Stimulated activated CD4-positive, alpha-beta T cell treated with anti-CD3 and anti-CD28 coated beads, Interleukin-1b, Interleukin-23, amount 100 ng/mL, for 48 hours (primary cell): Measurements from ENCODE around the gene TENM4.

Experiments used
- DNase-seq: peaks from one replicate; pipeline ENCODE4 v3.0.0-alpha.2; 2020

TENM4 gene

DNA sequence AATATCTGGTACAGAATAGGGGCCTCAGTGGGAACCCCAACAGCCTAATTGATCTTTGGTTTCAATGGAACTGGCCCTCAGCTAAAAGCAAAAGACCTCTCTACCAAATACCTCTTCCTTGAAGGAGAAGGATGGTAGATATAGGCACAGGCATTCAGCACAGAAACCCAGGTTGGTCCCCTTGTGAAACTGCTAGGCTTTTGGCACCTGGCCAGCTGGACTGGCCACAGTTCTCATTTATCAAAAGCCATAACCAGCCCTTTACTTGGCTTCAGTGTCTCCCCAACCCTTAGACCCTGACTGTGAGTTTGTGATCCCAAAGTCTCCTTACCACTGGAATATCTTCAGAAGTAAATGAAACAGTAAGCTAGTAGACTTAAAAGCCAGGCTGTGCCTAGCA lies 152.9 kb downstream of the TENM4 start:
- no peak for DNase-seq

GRCh38 chr11:79285756-79286155 lies 155.1 kb downstream of the TENM4 start:
- no peak for DNase-seq

DNA sequence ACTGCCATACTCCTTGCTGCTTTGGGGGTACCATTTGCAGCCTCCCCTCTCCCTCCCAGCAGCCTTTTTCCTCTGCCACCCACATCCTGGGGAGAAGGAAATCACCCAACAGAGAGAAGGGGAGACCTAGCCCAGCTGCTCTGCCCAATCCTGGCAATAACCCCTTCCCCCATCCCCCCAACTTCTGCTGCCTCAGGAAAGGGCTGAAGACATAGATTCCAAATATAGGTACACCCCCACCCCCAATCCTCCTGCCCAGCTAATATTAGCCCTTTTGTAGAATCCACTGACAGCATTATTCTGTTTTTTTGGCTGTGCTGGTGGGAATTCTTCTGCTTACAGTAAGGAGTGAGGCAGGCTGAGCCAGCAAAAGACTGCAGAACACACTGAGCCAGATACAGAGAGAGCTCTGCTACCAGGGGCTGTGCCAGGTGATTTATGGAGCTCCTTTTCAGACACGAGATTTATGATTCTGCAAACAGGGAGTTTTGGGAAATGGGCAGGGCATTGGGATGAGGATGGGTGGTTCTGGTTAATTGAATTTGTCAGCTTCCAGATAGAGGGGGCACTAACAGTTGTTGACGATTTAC lies 164.0 kb downstream of the TENM4 start:
- DNase-seq: no peak

- no peak for DNase-seq
Observed at GRCh38 chr11:79274636-79275331, 166.0 kb downstream of the TENM4 start.

GRCh38 chr11:79273781-79274180 lies 167.0 kb downstream of the TENM4 start:
- DNase-seq: no peak

DNA sequence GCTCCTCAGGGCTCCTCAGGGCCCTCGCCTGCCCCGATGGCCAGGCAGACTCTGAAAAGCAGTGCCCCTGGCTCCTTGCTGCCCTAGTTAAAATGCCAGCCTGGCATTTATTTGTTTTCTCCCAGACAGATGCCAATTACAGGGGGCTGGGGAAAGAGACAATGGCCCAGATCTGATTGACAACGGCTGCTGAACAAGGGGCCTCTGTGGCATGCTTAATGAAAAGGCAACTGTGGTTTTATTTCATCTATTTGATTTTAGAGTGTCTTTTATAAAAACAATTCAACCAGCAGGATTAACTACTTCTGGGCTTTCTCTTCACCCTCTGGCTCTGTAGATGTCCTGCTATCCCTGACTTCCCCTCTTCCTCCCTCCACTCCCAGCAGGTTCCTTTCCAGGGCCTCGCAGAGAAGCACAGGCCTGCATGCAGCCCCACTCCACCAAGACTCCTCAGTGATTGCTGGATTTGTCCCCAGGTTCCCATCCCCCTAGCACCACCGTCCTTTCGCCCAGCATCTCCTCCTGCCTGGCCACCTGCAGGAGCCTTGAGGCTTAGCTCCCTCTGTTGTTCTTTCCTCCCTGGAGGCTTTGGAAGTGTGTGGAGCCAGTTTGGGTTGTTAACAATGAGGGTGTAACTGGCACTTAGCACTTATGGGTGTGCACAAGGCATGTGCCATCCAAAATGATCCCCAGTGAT lies 171.1 kb downstream of the TENM4 start:
- no peak for DNase-seq

- no peak for DNase-seq
Observed at GRCh38 chr11:79266396-79266795, 174.4 kb downstream of the TENM4 start.

GRCh38 chr11:79265756-79266322 lies 175.0 kb downstream of the TENM4 start:
- no peak for DNase-seq

- DNase-seq: no peak
Observed at GRCh38 chr11:79264284-79264683, 176.5 kb downstream of the TENM4 start.

DNA sequence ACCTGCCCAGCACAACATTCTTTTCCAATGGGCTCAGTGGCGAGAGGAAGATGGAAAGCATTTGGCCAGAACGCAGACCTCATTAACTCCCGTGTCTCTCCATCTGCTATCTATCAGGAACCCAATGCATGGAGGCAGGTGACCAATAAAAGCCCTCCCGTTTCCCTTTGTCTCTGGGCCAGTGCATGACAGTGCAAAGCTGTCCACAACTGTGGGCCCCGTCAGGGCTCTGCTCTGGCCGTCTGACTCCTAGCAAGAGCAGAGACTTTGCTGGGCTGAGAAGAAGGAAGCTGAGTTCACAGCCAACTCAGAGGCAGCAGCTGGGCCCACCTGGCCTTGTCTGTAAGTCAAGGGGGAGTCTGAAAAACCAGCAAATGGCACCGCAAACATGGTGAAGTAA lies 177.8 kb downstream of the TENM4 start:
- no peak for DNase-seq

DNA sequence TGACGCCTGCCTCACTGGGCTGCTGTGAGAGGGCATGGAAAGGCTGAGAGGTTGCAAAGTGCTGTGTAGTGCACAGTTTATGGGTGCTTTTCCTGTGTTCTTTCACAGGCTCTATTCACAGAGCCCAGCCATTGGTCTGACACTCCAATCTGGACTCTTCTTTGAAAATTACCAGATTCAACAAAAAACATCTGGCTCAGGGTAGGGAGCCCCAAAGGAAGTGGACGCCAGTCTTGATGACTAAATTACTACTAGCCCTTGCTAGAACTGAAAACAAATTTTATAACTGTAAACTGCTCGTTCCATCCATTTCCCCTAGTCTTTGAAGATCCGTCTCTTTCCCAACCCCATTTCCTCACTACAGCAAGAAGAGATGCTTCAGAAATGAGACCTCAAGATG lies 178.6 kb downstream of the TENM4 start:
- no peak for DNase-seq

GRCh38 chr11:79261684-79262083 lies 179.1 kb downstream of the TENM4 start:
- no peak for DNase-seq

DNA sequence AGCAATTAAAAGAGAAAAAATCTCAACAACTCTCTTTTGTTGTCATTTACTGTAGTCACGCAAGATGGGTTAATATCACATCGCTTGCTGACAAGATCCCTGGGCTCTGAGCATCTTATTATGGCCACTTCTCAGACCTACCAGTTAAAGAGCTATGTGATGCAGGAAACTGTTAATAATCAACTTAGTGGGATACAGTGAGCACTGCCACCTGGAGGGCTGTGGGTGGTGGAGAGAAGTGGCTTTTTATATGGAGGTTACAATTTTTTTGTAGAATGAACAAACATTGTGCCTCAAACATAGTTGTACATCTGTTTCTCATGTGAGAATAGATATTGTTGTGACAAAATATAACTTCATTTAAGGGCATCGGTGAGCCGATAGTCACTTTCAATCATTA lies 181.0 kb downstream of the TENM4 start:
- DNase-seq: no peak

DNA sequence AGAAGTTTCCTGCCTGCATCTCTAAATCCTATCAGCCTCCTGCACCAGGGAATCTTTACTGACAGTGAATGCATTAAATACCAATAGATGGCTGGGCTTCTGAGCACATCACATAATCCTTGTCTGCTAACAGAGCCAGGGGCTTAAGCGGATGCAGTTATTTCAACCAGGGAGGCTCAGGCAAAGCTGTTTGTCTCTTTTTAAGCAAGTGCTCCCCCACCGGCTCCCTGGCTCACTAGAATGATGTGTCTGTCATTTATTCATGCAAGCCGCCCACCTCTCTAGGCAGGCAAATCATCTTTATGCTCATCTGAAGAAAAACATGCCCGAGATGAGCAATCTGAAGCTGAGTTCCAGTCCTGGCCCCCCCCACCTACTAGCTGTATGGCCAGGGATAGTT lies 182.3 kb downstream of the TENM4 start:
- no peak for DNase-seq

DNA sequence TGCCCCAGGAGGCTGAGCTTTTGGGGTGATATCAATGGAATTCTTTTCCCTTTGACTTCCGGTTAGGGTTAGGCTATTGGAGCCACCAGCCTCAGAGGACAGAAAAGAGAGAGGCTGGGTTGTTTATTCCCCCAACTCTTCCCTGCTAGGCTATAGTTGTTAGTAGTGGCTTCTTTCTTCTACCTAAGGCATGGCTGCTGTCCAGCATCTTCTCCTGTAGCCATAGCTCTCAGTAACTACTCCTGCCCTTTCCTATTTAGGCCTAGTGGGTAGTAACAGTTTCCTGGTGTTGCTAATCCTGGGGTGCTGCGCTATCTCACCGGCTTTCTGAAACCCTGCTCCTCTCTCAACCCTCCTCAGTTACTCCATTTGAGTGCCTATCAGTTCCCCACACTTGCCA lies 184.9 kb downstream of the TENM4 start:
- no peak for DNase-seq

- DNase-seq: no peak
Observed at GRCh38 chr11:79253280-79253679, 187.6 kb downstream of the TENM4 start.

DNA sequence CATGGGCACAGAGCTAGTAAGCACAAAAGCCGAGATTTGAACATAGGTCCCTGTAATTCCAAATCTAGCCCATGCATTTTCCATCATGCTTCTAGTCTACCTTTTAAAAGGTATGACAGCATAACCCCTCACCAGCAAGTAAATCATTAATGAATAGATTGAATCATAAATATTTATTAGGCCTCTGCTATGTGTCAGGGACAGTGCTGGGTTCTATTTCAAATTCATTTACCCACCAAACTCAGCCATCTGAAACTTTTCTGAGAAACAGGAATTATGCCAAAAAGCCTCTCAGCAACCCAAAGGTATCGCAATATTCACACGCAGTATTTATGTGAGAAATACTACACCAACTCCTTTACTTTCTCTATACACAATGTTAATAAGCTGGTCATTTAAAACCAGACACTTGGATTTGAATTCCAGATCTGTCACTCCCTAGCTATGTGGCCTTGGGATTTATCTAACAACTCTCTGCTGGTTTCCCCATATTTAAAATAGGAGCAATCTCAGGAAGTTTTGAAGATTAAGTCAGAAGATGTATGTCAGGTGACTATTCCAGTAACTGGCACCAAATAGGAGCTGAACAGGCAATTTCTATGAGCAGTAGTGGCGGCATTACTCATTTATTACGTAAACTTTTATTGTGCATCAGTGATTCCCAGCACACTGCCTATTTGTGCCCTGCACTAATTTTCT lies 191.4 kb downstream of the TENM4 start:
- no peak for DNase-seq

DNA sequence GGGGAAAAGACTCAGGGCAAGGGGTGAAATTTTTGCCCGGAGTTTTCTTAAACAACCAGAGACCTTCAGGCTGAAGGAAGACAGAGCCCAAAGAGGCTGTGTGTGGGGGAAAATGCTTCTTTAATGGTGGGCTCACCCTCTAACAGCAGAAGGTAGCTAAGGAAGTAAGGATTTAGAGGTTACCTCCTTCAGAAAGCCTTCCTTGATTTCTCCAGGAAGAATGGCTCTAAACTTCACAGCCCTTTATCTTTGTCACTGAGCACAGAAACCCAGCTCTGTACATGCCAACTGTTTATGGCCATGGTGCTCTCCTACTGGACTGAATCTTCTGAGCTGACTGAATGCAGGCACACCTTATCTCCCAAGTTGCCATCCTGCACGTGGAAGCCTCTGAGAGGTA lies 196.0 kb downstream of the TENM4 start:
- no peak for DNase-seq

DNA sequence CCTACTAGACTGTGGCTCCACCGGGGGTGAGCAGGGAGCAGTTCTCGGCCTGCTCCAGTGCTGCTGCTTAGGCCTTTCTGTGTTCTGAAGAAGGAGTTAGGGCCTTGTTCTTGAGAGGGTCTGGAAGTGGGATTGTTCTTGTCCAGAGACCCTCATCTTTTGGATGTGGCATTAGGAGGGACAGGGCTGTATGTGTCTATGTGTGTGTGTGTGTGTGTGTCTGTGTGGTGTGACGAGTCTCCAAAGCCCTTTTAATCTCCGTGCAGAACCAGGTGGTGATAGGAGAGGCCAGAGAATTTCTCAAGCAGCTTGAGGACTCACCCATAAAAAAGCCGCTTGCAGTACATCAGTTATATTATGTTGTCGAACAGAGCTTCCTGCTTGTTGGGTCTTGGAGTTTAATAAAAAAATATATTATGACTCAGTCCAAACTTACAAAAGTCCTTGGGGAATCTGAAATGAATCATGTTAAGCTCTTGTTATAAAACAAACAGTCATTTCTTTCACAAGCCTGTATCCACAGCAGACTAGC lies 196.5 kb downstream of the TENM4 start:
- no peak for DNase-seq

DNA sequence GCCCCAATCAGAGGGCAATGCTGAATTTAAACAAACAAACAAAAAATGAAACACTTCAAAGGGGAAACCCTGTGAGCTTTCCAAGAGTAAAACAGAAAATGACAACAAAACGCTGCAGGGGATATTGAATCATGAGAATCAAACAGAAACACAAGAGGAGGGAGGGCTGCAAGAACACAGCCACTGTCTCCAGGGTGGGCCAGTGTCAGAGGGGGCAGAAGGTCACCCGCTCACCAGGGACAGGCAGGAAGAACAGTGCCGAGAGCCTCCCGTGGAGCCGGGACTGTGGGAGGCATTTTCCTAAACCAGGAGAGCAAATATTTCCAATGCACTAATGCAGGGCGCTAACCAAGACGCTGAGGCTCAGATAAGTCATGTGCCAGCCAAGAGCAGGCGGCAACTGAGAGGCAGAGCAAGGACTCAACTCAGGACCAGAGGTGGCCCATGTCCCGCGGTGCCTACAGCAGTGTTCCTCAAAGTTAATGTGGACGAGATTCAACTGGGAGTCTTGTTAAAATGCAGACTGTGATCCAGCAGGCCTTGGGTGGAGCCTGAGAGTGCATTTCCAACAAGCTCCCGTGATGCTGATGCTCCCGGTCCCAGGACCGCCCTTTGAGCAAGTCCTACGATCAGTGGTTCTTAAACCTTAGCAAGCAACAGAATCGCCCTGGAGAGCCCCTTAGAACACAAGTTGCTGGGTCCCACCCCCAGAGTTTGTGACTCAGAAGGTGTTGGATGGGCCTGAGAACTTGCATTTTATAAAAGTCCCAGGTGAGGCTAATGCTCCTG lies 197.2 kb downstream of the TENM4 start:
- DNase-seq: no peak

DNA sequence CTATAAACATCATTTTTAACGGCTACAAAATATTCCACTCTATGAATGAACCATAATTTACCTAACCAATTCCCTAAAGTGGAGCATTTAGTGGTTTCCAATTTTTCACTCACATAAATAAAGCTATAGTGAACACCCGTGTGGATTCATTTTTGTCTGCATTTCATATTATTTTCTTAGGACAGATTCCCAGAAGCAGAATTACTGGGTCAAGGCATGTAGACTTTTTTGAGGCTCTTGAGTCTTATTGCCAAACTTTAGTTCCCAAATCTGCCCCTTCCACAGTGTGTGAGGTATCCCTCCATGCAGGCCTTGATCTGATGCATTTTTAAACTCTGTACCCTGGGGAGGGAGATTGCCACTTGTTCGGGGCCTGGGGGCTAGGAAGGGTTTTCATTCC lies 198.2 kb downstream of the TENM4 start:
- DNase-seq: no peak

DNA sequence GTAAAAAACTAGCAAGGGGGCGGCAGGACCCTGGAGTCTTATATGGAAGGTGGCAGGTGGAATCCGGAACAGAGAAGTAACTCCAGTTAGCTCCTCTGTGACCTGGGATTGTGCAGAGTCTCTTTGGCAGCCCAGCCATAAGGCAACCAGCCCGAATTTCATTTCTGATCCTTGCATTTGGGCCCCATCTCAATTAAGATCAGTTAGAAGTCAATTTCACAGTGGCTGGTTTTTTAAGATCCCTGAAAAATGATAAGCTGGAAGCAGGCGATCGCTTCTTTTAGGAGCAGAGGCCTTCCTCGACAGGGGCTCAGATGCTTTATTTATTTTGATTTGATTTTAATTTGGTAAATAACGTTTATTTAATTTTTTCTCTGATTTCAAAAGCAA lies 199.0 kb downstream of the TENM4 start:
- no peak for DNase-seq
